Sigmoid colon (tissue), 3 donors: Measurements from ENCODE around the gene DES.

Source experiments
- CTCF ChIP-seq, 4 experiments: fragments of 450-650 bp in 3 of 4; fragments of 200-600 bp in 1 of 4; IDR thresholded peaks; one replicate each; pipeline ENCODE4 v1.5.1; 2016 to 2019; ENCODE audit warnings: antibody characterized with exemption in 4 of 4, mild to moderate bottlenecking in 3 of 4, moderate library complexity in 2 of 4
- POLR2A ChIP-seq, 2 donors: fragments of 450-650 bp; IDR thresholded peaks; one replicate each; pipeline ENCODE4 v1.6.1; 2016; ENCODE audit warnings: antibody characterized with exemption in 2 of 2, mild to moderate bottlenecking in 2 of 2, moderate library complexity in 2 of 2

- TF ChIP-seq CTCF (IDR thresholded peaks at IDR 0.05) (no peak), POLR2A (IDR thresholded peaks at IDR 0.05) (no peak)
These were observed 44.2 kb downstream of the DES start for GRCh38 chr2:219462349-219462748.
